Upper lobe of left lung (tissue), 4 donors: Measurements from ENCODE around the gene UBXN4.

Source experiments
- CTCF ChIP-seq, 6 experiments: fragments of 450-650 bp in 4 of 6; fragments of 200-600 bp in 2 of 6; sonication (generic) in 2 of 6; IDR thresholded peaks; one replicate each; pipeline ENCODE4 v1.5.1; 2016 to 2019; ENCODE audit warnings: antibody characterized with exemption in 6 of 6
- POLR2A ChIP-seq, 4 donors: fragments of 450-650 bp; IDR thresholded peaks; one replicate each; pipeline ENCODE4 v1.5.1; 2016 to 2017; ENCODE audit warnings: antibody characterized with exemption in 4 of 4, mild to moderate bottlenecking in 2 of 4

GRCh38 chr2:135792401-135793150 lies 50.9 kb downstream of the UBXN4 start:
- TF ChIP-seq CTCF (IDR thresholded peaks at IDR 0.05) (no peak), POLR2A (IDR thresholded peaks at IDR 0.05) (no peak)
